Right cardiac atrium (tissue), 5 donors: ENCODE measurements around the gene NLRC5. TPM values are rescaled to one million over a fixed set of nuclear protein-coding genes. Genes with fewer than 3 reads are reported as not detected.
"Not testable (repeated sequence)": the region's sequence is repeated elsewhere in the genome, so short reads cannot be mapped to it uniquely, and the experiment has no call there.

Source experiments
- ATAC-seq, 2 donors: fragments of 200-7000 bp; cut with Tn5 transposase; one replicate each; pipeline versions ENCODE4 v1.8.0 to v1.9.1; 2020; ENCODE audit warnings: moderate library complexity in 2 of 2, mild to moderate bottlenecking in 1 of 2
- DNase-seq, 3 donors: peaks; one replicate each; pipeline ENCODE4 v3.0.0-alpha.2; 2020
- H3K27ac ChIP-seq: one replicate; pipeline ENCODE4 v1.5.1; 2013; ENCODE audit warnings: mild to moderate bottlenecking, low read length, control low read depth, moderate library complexity
- H3K27me3 ChIP-seq: one replicate; pipeline ENCODE4 v1.6.1; 2013; ENCODE audit not compliant: control insufficient read depth, insufficient read depth
- H3K4me1 ChIP-seq: one replicate; pipeline ENCODE4 v1.6.1; 2013; ENCODE audit warnings: low read length; ENCODE audit not compliant: control insufficient read depth, insufficient read depth
- H3K4me3 ChIP-seq: one replicate; pipeline ENCODE4 v1.5.1; 2013; ENCODE audit warnings: low read length, control low read depth
- H3K9me3 ChIP-seq: one replicate; pipeline ENCODE4 v1.6.1; 2013; ENCODE audit warnings: low read length; ENCODE audit not compliant: control insufficient read depth
- WGBS: extraction: QIAGEN DNeasy Blood & Tissue Kit; methylation state at CpG from one replicate; pipeline ENCODE4 v1.1.7; 2013; 5-methylcytosine and 5-hydroxymethylcytosine counted together
- intact Hi-C, 4 donors: fragments of 100-400 bp; cut with DNase I; formaldehyde crosslinking; loops; one replicate each; pipeline versions ENCODE4 v1.11.0 to v1.14.0; 2022 to 2023
- polyA plus RNA-seq: library from polyadenylated mRNA; stranded (reverse); fragments of 200-250 nt; gene quantifications from one replicate; pipeline ENCODE4 v1.2.3, GENCODE V29; 2013
- total RNA-seq, 4 donors: library from RNA; stranded (reverse); fragmentation: NEBNext Ultra II Directional; extraction: Animal tissue kit (Norgen Biotek cat#: 25700); gene quantifications; one replicate each; pipeline ENCODE4 v1.2.1, GENCODE V29; 2021
- donor health status: healthy with polysubstance abuse.
- donor health status: DM: no; HTN: yes; CAD: no.
- donor health status: DM: no; HTN: no; CAD: no.
- donor health status: DM: no; HTN: yes; CAD: no; lungs with severe emphysema.
- donor health status: DM: yes; HTN: yes; CAD: no.

NLRC5 gene
- total and polyA plus RNA-seq, 5 donors = 7.9 to 25.0 (median 9.9) TPM

GRCh38 chr16:56985288-56985961 is 3.9 kb upstream of the NLRC5 start:
- intact Hi-C loops = no loop called here
- H3K4me1 ChIP-seq = no peaks in the 10 kb centered on the region

GRCh38 chr16:56985962-56986360 is 3.4 kb upstream of the NLRC5 start:
- Histone ChIP-seq H3K4me3 (no peak overlapping the region), H3K27ac (no peak overlapping the region), H3K4me1 (no peaks in the 10 kb centered on the region), H3K9me3 (no peaks in the 10 kb centered on the region), H3K27me3 (no peaks in the 10 kb centered on the region)
- ATAC-seq = no peak
- no peak for DNase-seq
- intact Hi-C loops = no loop called here
- WGBS = 51% methylated on average over 2 of the region's 2 CpGs

More at GRCh38 chr16:56985288-56985961, 3.9 kb upstream of the NLRC5 start:
- 57% methylated on average over 7 of the region's 7 CpGs for WGBS
- Histone ChIP-seq H3K4me3 (no peak overlapping the region), H3K27ac (peak overlapping the region; percentile 20), H3K27me3 (no peaks in the 10 kb centered on the region), H3K9me3 (no peaks in the 10 kb centered on the region)
- DNase-seq (peak; percentile 75 to 82 (median 82)), ATAC-seq (peak in 1 of 2 donors; percentile 75)

- no peaks in the 10 kb centered on the region for H3K4me1 ChIP-seq
- 72% methylated on average over 1 of the region's 1 CpG for WGBS
- H3K27ac ChIP-seq = no peak overlapping the region
- H3K9me3 ChIP-seq = no peaks in the 10 kb centered on the region
- no peak overlapping the region for H3K4me3 ChIP-seq
- no peaks in the 10 kb centered on the region for H3K27me3 ChIP-seq
- intact Hi-C loops = no loop called here
- ATAC-seq (no peak), DNase-seq (no peak)
Observed at GRCh38 chr16:56986361-56986760, 3.0 kb upstream of the NLRC5 start.

DNA sequence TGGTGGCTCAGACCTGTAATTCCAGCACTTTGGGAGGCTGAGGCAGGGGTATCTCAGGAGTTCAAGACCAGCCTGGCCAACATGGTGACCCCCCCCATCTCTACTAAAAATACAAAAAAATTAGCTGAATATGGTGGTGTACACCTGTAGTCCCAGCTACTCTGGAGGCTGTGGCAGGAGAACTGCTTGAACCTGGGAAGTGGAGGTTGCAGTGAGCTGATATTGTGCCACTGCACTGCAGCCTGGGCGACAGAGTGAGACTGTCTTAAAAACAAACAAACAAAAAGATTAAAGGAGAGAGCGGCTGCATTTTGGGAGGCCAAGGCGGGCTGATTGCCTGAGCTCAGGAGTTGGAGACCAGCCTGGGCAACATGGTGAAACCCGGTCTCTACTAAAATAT is 2.4 kb upstream of the NLRC5 start:
- WGBS = 91% methylated on average over 4 of the region's 4 CpGs
- H3K4me3 ChIP-seq, ATAC-seq, DNase-seq, H3K27ac ChIP-seq, H3K9me3 ChIP-seq, H3K27me3 ChIP-seq, H3K4me1 ChIP-seq, intact Hi-C loops: not testable (repeated sequence)

DNA sequence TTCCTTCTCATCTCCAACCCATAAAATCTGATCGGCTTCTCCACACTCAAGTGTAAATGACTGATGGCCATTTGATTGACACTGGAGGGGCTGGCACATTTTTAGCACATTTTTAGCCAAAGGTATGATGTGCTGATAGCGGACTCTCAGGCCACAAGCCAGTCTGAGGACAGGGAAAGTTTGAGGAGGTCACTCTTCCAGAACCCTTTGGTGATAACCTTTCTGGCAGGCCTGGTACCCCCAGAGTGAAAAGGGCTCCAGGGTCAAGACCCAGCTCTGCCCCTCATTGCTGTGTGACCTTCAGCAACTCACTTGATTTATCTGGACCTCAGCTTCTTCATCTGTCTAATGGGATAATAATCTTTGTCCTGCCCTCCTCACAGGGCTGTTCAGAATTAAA is 1.7 kb upstream of the NLRC5 start:
- H3K27me3 ChIP-seq = no peaks in the 10 kb centered on the region
- DNase-seq (no peak), ATAC-seq (no peak)
- intact Hi-C loops = no loop called here
- H3K4me3 ChIP-seq = no peak overlapping the region
- H3K4me1 ChIP-seq = no peaks in the 10 kb centered on the region
- 94% methylated on average over 2 of the region's 2 CpGs for WGBS
- no peaks in the 10 kb centered on the region for H3K9me3 ChIP-seq
- no peak overlapping the region for H3K27ac ChIP-seq

GRCh38 chr16:56988161-56988947 is 1.0 kb upstream of the NLRC5 start:
- Histone ChIP-seq H3K27me3 (no peaks in the 10 kb centered on the region), H3K9me3 (no peaks in the 10 kb centered on the region), H3K4me1 (no peaks in the 10 kb centered on the region), H3K4me3 (peak overlapping the region; percentile 56), H3K27ac (peak overlapping the region; percentile 14)
- intact Hi-C loops = no loop called here
- peak; percentile 2 to 5 for ATAC-seq
- WGBS = 76% methylated on average over 6 of the region's 6 CpGs
- no peak for DNase-seq

- intact Hi-C loops = no loop called here
- no peaks in the 10 kb centered on the region for H3K27me3 ChIP-seq
- ATAC-seq = no peak
- H3K9me3 ChIP-seq = no peaks in the 10 kb centered on the region
- H3K4me3 ChIP-seq = peak overlapping the region; percentile 56
- no peak for DNase-seq
- peak overlapping the region; percentile 39 for H3K27ac ChIP-seq
- 35% methylated on average over 7 of the region's 7 CpGs for WGBS
- no peaks in the 10 kb centered on the region for H3K4me1 ChIP-seq
Observed at GRCh38 chr16:56989988-56990387, 631 bp downstream of the NLRC5 start.

- H3K27me3 ChIP-seq = no peaks in the 10 kb centered on the region
- intact Hi-C loops = no loop called here
- DNase-seq = no peak
- no peak for ATAC-seq
- WGBS = 71% methylated on average over 16 of the region's 16 CpGs
- no peaks in the 10 kb centered on the region for H3K9me3 ChIP-seq
- H3K4me1 ChIP-seq = no peaks in the 10 kb centered on the region
- no peak overlapping the region for H3K27ac ChIP-seq
- peak overlapping the region; percentile 56 for H3K4me3 ChIP-seq
Observed at GRCh38 chr16:56990407-56991286, 1.3 kb downstream of the NLRC5 start.

- DNase-seq, ATAC-seq, H3K4me1 ChIP-seq, H3K27ac ChIP-seq, intact Hi-C loops, H3K4me3 ChIP-seq, H3K9me3 ChIP-seq, H3K27me3 ChIP-seq: not testable (repeated sequence)
- WGBS = 83% methylated on average over 1 of the region's 1 CpG
Observed at GRCh38 chr16:56992431-56992830, 3.1 kb downstream of the NLRC5 start.

GRCh38 chr16:56993204-56993603 is 3.8 kb downstream of the NLRC5 start:
- WGBS = 41% methylated on average over 2 of the region's 2 CpGs
- intact Hi-C loops = no loop called here

GRCh38 chr16:56994311-56994710 is 5.0 kb downstream of the NLRC5 start:
- Histone ChIP-seq H3K27me3 (no peaks in the 10 kb centered on the region), H3K9me3 (no peaks in the 10 kb centered on the region), H3K4me1 (peaks cover 2% of the 10 kb centered on the region), H3K27ac (no peak overlapping the region), H3K4me3 (no peak overlapping the region)
- intact Hi-C loops = no loop called here
- DNase-seq = no peak
- WGBS = 80% methylated on average over 5 of the region's 5 CpGs
- ATAC-seq = no peak

More at GRCh38 chr16:56993204-56993603, 3.8 kb downstream of the NLRC5 start:
- Histone ChIP-seq H3K4me3 (no peak overlapping the region), H3K4me1 (no peaks in the 10 kb centered on the region), H3K27ac (no peak overlapping the region), H3K27me3 (no peaks in the 10 kb centered on the region), H3K9me3 (no peaks in the 10 kb centered on the region)
- DNase-seq (no peak), ATAC-seq (no peak)
